Measurements from ENCODE around the gene MEGF11. TPM values are rescaled to one million over a fixed set of nuclear protein-coding genes. Genes with fewer than 3 reads are reported as not detected.

Gene MEGF11
- total RNA-seq, 3 donors from 2014 or later (not counting 1 experiment from before 2014, with no cell fraction given) = not detected

GRCh38 chr15:66233487-66234415, 19.8 kb downstream of the MEGF11 start:
- intact Hi-C loops (cut with micrococcal nuclease) = no loop called here
- H3K36me3 ChIP-seq (ENCODE audit: control insufficient read depth, insufficient read depth, low read length) = no peaks in the 10 kb centered on the region
- no peak overlapping the region for H3K4me3 ChIP-seq (ENCODE audit: low read length)
- ATAC-seq (no peak), DNase-seq (peak in 1 of 2 donors; percentile 20)
- no peak overlapping the region for H3K27ac ChIP-seq (ENCODE audit: low read length)
- H3K27me3 Mint-ChIP-seq (ENCODE audit: low read depth in 2 of 2) = peaks cover 14 to 27% of the 10 kb centered on the region in 2 donors
- H3K4me1 ChIP-seq (ENCODE audit: control insufficient read depth, insufficient read depth, low read length) = no peaks in the 10 kb centered on the region
- WGBS (ENCODE audit: insufficient coverage) = 85% methylated on average over 14 of the region's 14 CpGs
- no peak for TF ChIP-seq CTCF (IDR thresholded peaks at IDR 0.05)
- no peak overlapping the region for H3K4me3 Mint-ChIP-seq
- no peaks in the 10 kb centered on the region for H3K9me3 Mint-ChIP-seq
- no peak overlapping the region for H3K27ac Mint-ChIP-seq
- no peaks in the 10 kb centered on the region for H3K27me3 ChIP-seq (ENCODE audit: control insufficient read depth, insufficient read depth, low read length)
- H3K36me3 Mint-ChIP-seq = no peaks in the 10 kb centered on the region
- no peaks in the 10 kb centered on the region for H3K4me1 Mint-ChIP-seq
- H3K9me3 ChIP-seq (ENCODE audit: control insufficient read depth, insufficient read depth, low read length) = no peaks in the 10 kb centered on the region

GRCh38 chr15:66232267-66232625, 21.3 kb downstream of the MEGF11 start:
- no peak for TF ChIP-seq CTCF (IDR thresholded peaks at IDR 0.05)
- no peaks in the 10 kb centered on the region for H3K9me3 ChIP-seq (ENCODE audit: control insufficient read depth, insufficient read depth, low read length)

GRCh38 chr15:66231394-66232266, 21.9 kb downstream of the MEGF11 start:
- no peaks in the 10 kb centered on the region for H3K4me1 ChIP-seq (ENCODE audit: control insufficient read depth, insufficient read depth, low read length)
- H3K9me3 ChIP-seq (ENCODE audit: control insufficient read depth, insufficient read depth, low read length) = no peaks in the 10 kb centered on the region
- 82% methylated on average over 8 of the region's 8 CpGs for WGBS (ENCODE audit: insufficient coverage)
- H3K27me3 ChIP-seq (ENCODE audit: control insufficient read depth, insufficient read depth, low read length) = no peaks in the 10 kb centered on the region
- intact Hi-C loops (cut with micrococcal nuclease) = no loop called here
- Mint-ChIP-seq H3K4me3 (no peak overlapping the region), H3K27ac (no peak overlapping the region), H3K4me1 (no peaks in the 10 kb centered on the region), H3K27me3 (ENCODE audit: low read depth in 2 of 2) (peaks cover 8 to 23% of the 10 kb centered on the region in 2 donors), H3K9me3 (no peaks in the 10 kb centered on the region), H3K36me3 (no peaks in the 10 kb centered on the region)
- H3K36me3 ChIP-seq (ENCODE audit: control insufficient read depth, insufficient read depth, low read length) = no peaks in the 10 kb centered on the region
- H3K27ac ChIP-seq (ENCODE audit: low read length) = no peak overlapping the region
- TF ChIP-seq CTCF (IDR thresholded peaks at IDR 0.05) = no peak
- DNase-seq = no peak
- H3K4me3 ChIP-seq (ENCODE audit: low read length) = no peak overlapping the region
- ATAC-seq = no peak

More at GRCh38 chr15:66232267-66232625, 21.3 kb downstream of the MEGF11 start:
- no peaks in the 10 kb centered on the region for H3K9me3 Mint-ChIP-seq
- Histone ChIP-seq H3K27me3 (ENCODE audit: control insufficient read depth, insufficient read depth, low read length) (no peaks in the 10 kb centered on the region), H3K27ac (ENCODE audit: low read length) (no peak overlapping the region), H3K36me3 (ENCODE audit: control insufficient read depth, insufficient read depth, low read length) (no peaks in the 10 kb centered on the region), H3K4me1 (ENCODE audit: control insufficient read depth, insufficient read depth, low read length) (no peaks in the 10 kb centered on the region), H3K4me3 (ENCODE audit: low read length) (no peak overlapping the region)
- H3K4me1 Mint-ChIP-seq = no peaks in the 10 kb centered on the region
- ATAC-seq (no peak), DNase-seq (no peak)
- intact Hi-C loops (cut with micrococcal nuclease) = no loop called here
- H3K4me3 Mint-ChIP-seq = no peak overlapping the region
- WGBS (ENCODE audit: insufficient coverage) = 92% methylated on average over 3 of the region's 3 CpGs
- H3K27me3 Mint-ChIP-seq (ENCODE audit: low read depth in 2 of 2) = peaks cover 14 to 26% of the 10 kb centered on the region in 2 donors
- no peaks in the 10 kb centered on the region for H3K36me3 Mint-ChIP-seq
- no peak overlapping the region for H3K27ac Mint-ChIP-seq
